Esophagus squamous epithelium (tissue), 5 donors: ENCODE measurements around the gene PLA2G4F. TPM values are rescaled to one million over a fixed set of nuclear protein-coding genes. Genes with fewer than 3 reads are reported as not detected.

Source experiments
- DNase-seq: peaks from one replicate; lab custom pipeline; 2025; lab: John Stamatoyannopoulos, UW
- H3K27ac ChIP-seq, 4 donors: fragments of 200-600 bp; sonication (generic); one replicate each; pipeline ENCODE4 v1.5.1; 2016 to 2019; ENCODE audit warnings: mild to moderate bottlenecking in 1 of 4
- H3K27me3 ChIP-seq, 4 donors: fragments of 200-600 bp; sonication (generic); 1 replicate in 3 of 4; 2 replicates in 1 of 4; pipeline versions ENCODE4 v1.5.1 to v1.6.0; 2017 to 2021; ENCODE audit warnings: antibody characterized with exemption in 1 of 4
- H3K36me3 ChIP-seq, 3 donors: fragments of 200-600 bp; sonication (generic); one replicate each; pipeline ENCODE4 v1.5.1; 2016 to 2019
- H3K4me1 ChIP-seq, 3 donors: fragments of 200-600 bp; sonication (generic); one replicate each; pipeline ENCODE4 v1.5.1; 2017 to 2019
- H3K4me3 ChIP-seq, 4 donors: fragments of 200-600 bp; sonication (generic); 1 replicate in 3 of 4; 2 replicates in 1 of 4; pipeline ENCODE4 v1.5.1; 2016 to 2019; ENCODE audit warnings: mild to moderate bottlenecking in 2 of 4, moderate library complexity in 1 of 4
- H3K9me3 ChIP-seq, 3 donors: fragments of 200-600 bp; sonication (generic); one replicate each; pipeline ENCODE4 v1.5.1; 2016 to 2019
- CTCF ChIP-seq, 6 experiments: fragments of 450-650 bp in 4 of 6; fragments of 200-600 bp in 2 of 6; sonication (generic) in 2 of 6; IDR thresholded peaks; one replicate each; pipeline ENCODE4 v1.5.1; 2016 to 2019; ENCODE audit warnings: antibody characterized with exemption in 6 of 6, mild to moderate bottlenecking in 4 of 6, moderate library complexity in 4 of 6
- POLR2A ChIP-seq, 4 donors: fragments of 450-650 bp; IDR thresholded peaks; one replicate each; pipeline ENCODE4 v1.6.1; 2017; ENCODE audit warnings: antibody characterized with exemption in 4 of 4, mild to moderate bottlenecking in 4 of 4, moderate library complexity in 3 of 4
- WGBS, 2 donors: methylation state at CpG; one replicate each; pipeline ENCODE4 v1.1.5; 2018; 5-methylcytosine and 5-hydroxymethylcytosine counted together
- intact Hi-C: fragments of 100-400 bp; cut with DNase I; formaldehyde crosslinking; loops from one replicate; pipeline ENCODE4 v1.15.0; 2022
- total RNA-seq, 4 donors: library from RNA; depleted of rRNA; stranded (reverse); fragments of >200 nt; gene quantifications; one replicate each; pipeline ENCODE4 v1.1.0, GENCODE V29; 2016
- donor health status: DM: yes; HTN: yes; CAD: no.

Gene PLA2G4F
- total RNA-seq, 4 donors from 2014 or later: 7.4 to 28.2 (median 21.2) TPM

DNA sequence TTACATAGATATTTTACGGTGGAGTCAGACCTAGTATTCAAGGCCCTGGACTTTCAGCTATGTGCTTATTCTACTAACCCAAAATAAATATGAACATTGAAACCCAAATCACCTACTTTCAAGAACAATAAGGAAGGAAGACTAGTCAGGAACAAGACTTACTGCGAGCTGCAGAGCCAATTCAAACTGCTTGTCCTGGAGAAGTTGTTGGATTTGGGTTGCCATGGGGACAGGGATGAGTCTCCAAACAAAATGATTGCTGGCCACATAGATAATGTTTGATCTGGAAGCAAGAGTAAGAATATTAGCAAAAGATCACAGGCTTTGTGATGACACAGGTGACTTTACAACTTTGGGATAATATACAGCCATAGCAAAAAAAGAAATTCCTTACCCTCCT, 21.6 kb upstream of the PLA2G4F start:
- Histone ChIP-seq H3K4me3 (no peak overlapping the region), H3K27me3 (no peaks in the 10 kb centered on the region), H3K36me3 (peaks cover 8 to 100% (median 39%) of the 10 kb centered on the region in 3 donors), H3K4me1 (no peaks in the 10 kb centered on the region), H3K27ac (no peak overlapping the region), H3K9me3 (no peaks in the 10 kb centered on the region)
- intact Hi-C loops: no loop called here
- DNase-seq: no peak
- 69 to 77% methylated on average over 2 of the region's 2 CpGs for WGBS, 2 donors
- TF ChIP-seq POLR2A (IDR thresholded peaks at IDR 0.05) (no peak), CTCF (IDR thresholded peaks at IDR 0.05) (no peak)

DNA sequence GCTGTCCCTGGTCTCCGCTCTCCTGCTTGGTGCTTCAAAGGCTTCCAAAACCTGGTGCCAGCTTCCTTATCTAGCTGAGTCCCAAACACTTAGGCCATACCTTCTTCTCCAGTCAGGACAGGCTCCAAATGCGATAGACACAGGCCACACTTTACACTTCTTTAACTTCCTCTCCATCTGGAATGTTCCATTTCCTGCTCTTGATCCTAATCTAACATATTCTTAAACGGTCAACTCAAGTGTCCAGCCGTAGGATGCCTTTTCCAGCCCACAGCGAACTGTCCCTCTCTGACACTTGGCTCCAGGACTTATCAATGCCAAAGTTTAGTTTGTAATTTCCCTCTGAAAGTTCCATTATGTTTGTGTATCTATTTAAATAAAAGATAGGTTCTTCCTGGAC, 19.2 kb upstream of the PLA2G4F start:
- 85 to 91% methylated on average over 5 of the region's 5 CpGs for WGBS, 2 donors
- TF ChIP-seq POLR2A (IDR thresholded peaks at IDR 0.05) (no peak), CTCF (IDR thresholded peaks at IDR 0.05) (no peak)
- Histone ChIP-seq H3K27me3 (no peaks in the 10 kb centered on the region), H3K4me3 (no peak overlapping the region), H3K9me3 (no peaks in the 10 kb centered on the region), H3K27ac (no peak overlapping the region), H3K4me1 (peaks cover 0 to 5% (median 0%) of the 10 kb centered on the region in 3 donors), H3K36me3 (peaks cover 8 to 100% (median 42%) of the 10 kb centered on the region in 3 donors)
- no peak for DNase-seq
- intact Hi-C loops: no loop called here

DNA sequence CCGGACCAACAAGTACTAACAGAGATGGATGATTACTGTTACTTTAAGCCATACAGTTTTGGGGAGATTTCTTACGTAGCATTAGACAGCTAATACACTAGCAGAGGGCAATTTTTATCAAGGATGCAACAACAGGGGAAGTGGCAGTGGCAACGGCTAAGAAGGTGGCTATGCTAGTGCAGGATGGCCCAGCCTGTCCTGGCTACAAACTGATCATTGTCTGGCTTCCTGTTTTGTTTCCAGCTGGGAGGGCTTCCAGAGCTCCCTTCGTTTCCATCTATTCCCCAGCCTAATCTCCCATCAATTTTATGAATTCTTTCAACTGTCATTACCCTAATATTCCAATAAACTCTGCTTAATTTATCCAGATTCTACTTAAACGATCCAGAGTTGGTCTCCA, 16.0 kb upstream of the PLA2G4F start:
- no peak for TF ChIP-seq POLR2A (IDR thresholded peaks at IDR 0.05)
- H3K27ac ChIP-seq: no peak overlapping the region
- no peaks in the 10 kb centered on the region for H3K9me3 ChIP-seq
- no peaks in the 10 kb centered on the region for H3K27me3 ChIP-seq
- no peak for DNase-seq
- peaks cover 4 to 100% (median 34%) of the 10 kb centered on the region in 3 donors for H3K36me3 ChIP-seq
- intact Hi-C loops: no loop called here
- WGBS, 2 donors: 74 to 81% methylated on average over 5 of the region's 5 CpGs
- no peak overlapping the region for H3K4me3 ChIP-seq
- H3K4me1 ChIP-seq: peaks cover 0 to 5% (median 0%) of the 10 kb centered on the region in 3 donors

GRCh38 chr15:42171795-42172194, 15.4 kb upstream of the PLA2G4F start:
- DNase-seq: no peak
- intact Hi-C loops: no loop called here
- no peaks in the 10 kb centered on the region for H3K27me3 ChIP-seq
- 100% methylated on average over 1 of the region's 1 CpG; no CpG with 5 or more reads in 1 of the 2 donors for WGBS, 2 donors
- H3K36me3 ChIP-seq: peaks cover 8 to 100% (median 34%) of the 10 kb centered on the region in 3 donors
- H3K9me3 ChIP-seq: no peaks in the 10 kb centered on the region
- H3K4me1 ChIP-seq: peaks cover 0 to 5% (median 0%) of the 10 kb centered on the region in 3 donors
- H3K27ac ChIP-seq: no peak overlapping the region
- H3K4me3 ChIP-seq: no peak overlapping the region
- TF ChIP-seq POLR2A (IDR thresholded peaks at IDR 0.05) (no peak), CTCF (IDR thresholded peaks at IDR 0.05) (no peak)

GRCh38 chr15:42171122-42171521, 14.7 kb upstream of the PLA2G4F start:
- no peak overlapping the region for H3K4me3 ChIP-seq
- WGBS, 2 donors: 38% methylated on average over 1 of the region's 1 CpG; no CpG with 5 or more reads in 1 of the 2 donors
- no peaks in the 10 kb centered on the region for H3K27me3 ChIP-seq
- DNase-seq: no peak
- no peaks in the 10 kb centered on the region for H3K9me3 ChIP-seq
- intact Hi-C loops: no loop called here
- peaks cover 0 to 5% (median 0%) of the 10 kb centered on the region in 3 donors for H3K4me1 ChIP-seq
- TF ChIP-seq CTCF (IDR thresholded peaks at IDR 0.05) (no peak), POLR2A (IDR thresholded peaks at IDR 0.05) (no peak)
- peaks cover 9 to 100% (median 41%) of the 10 kb centered on the region in 3 donors for H3K36me3 ChIP-seq
- H3K27ac ChIP-seq: no peak overlapping the region
